ENCODE data around the gene GOT2. TPM values are rescaled to one million over a fixed set of nuclear protein-coding genes. Genes with fewer than 3 reads are reported as not detected.
"Not testable (repeated sequence)": the region's sequence is repeated elsewhere in the genome, so short reads cannot be mapped to it uniquely, and the experiment has no call there.

GOT2 gene
- 57.5 TPM for total RNA-seq

GRCh38 chr16:58733671-58734458, at the start of gene GOT2:
TSS of gene GOT2 (minus strand) at chr16:58734316. CDS start at chr16:58734228, 88 bp downstream.
- Histone ChIP-seq H3K36me3 (no peaks in the 10 kb centered on the region), H3K4me3 (peak within 1 kb of the TSS; percentile 68 to 77), H3K9me3 (no peaks in the 10 kb centered on the region), H3K27ac (peak within 1 kb of the TSS; percentile 34), H3K4me1 (peaks cover 25% of the 10 kb centered on the region), H3K27me3 (no peaks in the 10 kb centered on the region)
- intact Hi-C loops (cut with DNase I) = loop anchor here (10.0 kb wide), 1 partner anchor 219 kb away; the partner anchor contains the start of gene SETD6
- DNase-seq (ENCODE audit: extremely low spot score in 2 of 2) = no peak
- TF ChIP-seq POLR2AphosphoS5 (IDR thresholded peaks at IDR 0.05; ENCODE audit: insufficient read depth in 1 of 2, low read depth in 1 of 2) (peak; percentile 66 to 68), POLR2A (IDR thresholded peaks at IDR 0.05) (no peak), CTCF (IDR thresholded peaks at IDR 0.05) (peak; percentile 46 to 84 (median 65))

- DNase-seq (ENCODE audit: extremely low spot score in 2 of 2); H3K36me3 ChIP-seq; H3K27me3 ChIP-seq; H3K4me3 ChIP-seq; H3K27ac ChIP-seq; H3K9me3 ChIP-seq; intact Hi-C loops (cut with DNase I); H3K4me1 ChIP-seq: not testable (repeated sequence)
These were observed 45.2 kb upstream of the GOT2 start for GRCh38 chr16:58779291-58779690.

GRCh38 chr16:58773870-58774269, 39.8 kb upstream of the GOT2 start:
- H3K36me3 ChIP-seq = no peaks in the 10 kb centered on the region
- H3K9me3 ChIP-seq = no peaks in the 10 kb centered on the region
- intact Hi-C loops (cut with DNase I) = no loop called here
- H3K4me3 ChIP-seq = no peak overlapping the region
- no peak for TF ChIP-seq CTCF (IDR thresholded peaks at IDR 0.05)
- no peak for TF ChIP-seq POLR2AphosphoS5 (IDR thresholded peaks at IDR 0.05; ENCODE audit: insufficient read depth in 1 of 2, low read depth in 1 of 2)
- TF ChIP-seq POLR2A (IDR thresholded peaks at IDR 0.05) = no peak
- DNase-seq (ENCODE audit: extremely low spot score in 2 of 2) = no peak
- H3K27me3 ChIP-seq = no peaks in the 10 kb centered on the region
- H3K27ac ChIP-seq = no peak overlapping the region
- no peaks in the 10 kb centered on the region for H3K4me1 ChIP-seq

- no peaks in the 10 kb centered on the region for H3K4me1 ChIP-seq
- no peaks in the 10 kb centered on the region for H3K36me3 ChIP-seq
- intact Hi-C loops (cut with DNase I) = no loop called here
- no peak for DNase-seq (ENCODE audit: extremely low spot score in 2 of 2)
- no peaks in the 10 kb centered on the region for H3K9me3 ChIP-seq
- no peaks in the 10 kb centered on the region for H3K27me3 ChIP-seq
- no peak overlapping the region for H3K27ac ChIP-seq
- no peak for TF ChIP-seq POLR2A (IDR thresholded peaks at IDR 0.05)
- no peak for TF ChIP-seq CTCF (IDR thresholded peaks at IDR 0.05)
- TF ChIP-seq POLR2AphosphoS5 (IDR thresholded peaks at IDR 0.05; ENCODE audit: insufficient read depth in 1 of 2, low read depth in 1 of 2) = no peak
- no peak overlapping the region for H3K4me3 ChIP-seq
These were observed 34.0 kb upstream of the GOT2 start for GRCh38 chr16:58768145-58768544.

- TF ChIP-seq POLR2A (IDR thresholded peaks at IDR 0.05) (no peak), CTCF (IDR thresholded peaks at IDR 0.05) (no peak), POLR2AphosphoS5 (IDR thresholded peaks at IDR 0.05; ENCODE audit: insufficient read depth in 1 of 2, low read depth in 1 of 2) (no peak)
- Histone ChIP-seq H3K36me3 (no peaks in the 10 kb centered on the region), H3K4me1 (no peaks in the 10 kb centered on the region), H3K27me3 (no peaks in the 10 kb centered on the region), H3K4me3 (no peak overlapping the region), H3K9me3 (no peaks in the 10 kb centered on the region), H3K27ac (no peak overlapping the region)
- intact Hi-C loops (cut with DNase I) = no loop called here
- DNase-seq (ENCODE audit: extremely low spot score in 2 of 2) = no peak
These were observed 33.5 kb upstream of the GOT2 start for GRCh38 chr16:58767581-58767980.

Data from vagina (tissue), 2 donors.